PC-9 (cell line): ENCODE results near the gene KIF2A.

Experiments used
- EZH2 ChIP-seq: fragments of 200-600 bp; sonication (generic); IDR thresholded peaks from 2 replicates; pipeline ENCODE4 v1.8.0; 2017; ENCODE audit warnings: antibody characterized with exemption, low read depth
- TF ChIP-seq, protein P1 (sequence below): fragments of 200-600 bp; sonication (generic); conservative IDR thresholded peaks from 2 replicates; pipeline ENCODE4 v1.6.1; 2017; ENCODE audit warnings: mixed run types, antibody characterized with exemption, mild to moderate bottlenecking, moderate library complexity

DNA sequence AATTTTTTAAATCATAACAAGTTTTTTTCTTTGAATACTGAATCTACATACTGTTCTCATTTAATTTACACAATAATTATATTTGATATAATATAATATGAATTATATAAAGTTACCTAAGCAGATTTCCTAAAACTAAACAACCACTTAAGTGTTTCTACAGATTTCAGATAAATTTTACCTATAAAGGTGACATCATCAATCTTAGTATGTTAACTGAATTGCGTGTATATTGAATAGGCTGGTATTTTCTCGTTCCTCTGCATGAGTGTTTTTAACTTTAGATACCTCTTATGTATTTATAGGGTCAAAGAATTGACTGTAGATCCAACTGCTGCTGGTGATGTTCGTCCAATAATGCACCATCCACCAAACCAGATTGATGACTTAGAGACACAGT, 67.4 kb downstream of the KIF2A start:
- TF ChIP-seq EZH2 = no peak
- TF ChIP-seq, protein P1, sequence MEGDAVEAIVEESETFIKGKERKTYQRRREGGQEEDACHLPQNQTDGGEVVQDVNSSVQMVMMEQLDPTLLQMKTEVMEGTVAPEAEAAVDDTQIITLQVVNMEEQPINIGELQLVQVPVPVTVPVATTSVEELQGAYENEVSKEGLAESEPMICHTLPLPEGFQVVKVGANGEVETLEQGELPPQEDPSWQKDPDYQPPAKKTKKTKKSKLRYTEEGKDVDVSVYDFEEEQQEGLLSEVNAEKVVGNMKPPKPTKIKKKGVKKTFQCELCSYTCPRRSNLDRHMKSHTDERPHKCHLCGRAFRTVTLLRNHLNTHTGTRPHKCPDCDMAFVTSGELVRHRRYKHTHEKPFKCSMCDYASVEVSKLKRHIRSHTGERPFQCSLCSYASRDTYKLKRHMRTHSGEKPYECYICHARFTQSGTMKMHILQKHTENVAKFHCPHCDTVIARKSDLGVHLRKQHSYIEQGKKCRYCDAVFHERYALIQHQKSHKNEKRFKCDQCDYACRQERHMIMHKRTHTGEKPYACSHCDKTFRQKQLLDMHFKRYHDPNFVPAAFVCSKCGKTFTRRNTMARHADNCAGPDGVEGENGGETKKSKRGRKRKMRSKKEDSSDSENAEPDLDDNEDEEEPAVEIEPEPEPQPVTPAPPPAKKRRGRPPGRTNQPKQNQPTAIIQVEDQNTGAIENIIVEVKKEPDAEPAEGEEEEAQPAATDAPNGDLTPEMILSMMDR = no peak
